ENCODE measurements around the gene SUGCT.
"Not testable (repeated sequence)": the region's sequence is repeated elsewhere in the genome, so short reads cannot be mapped to it uniquely, and the experiment has no call there.

The SUGCT gene

DNA sequence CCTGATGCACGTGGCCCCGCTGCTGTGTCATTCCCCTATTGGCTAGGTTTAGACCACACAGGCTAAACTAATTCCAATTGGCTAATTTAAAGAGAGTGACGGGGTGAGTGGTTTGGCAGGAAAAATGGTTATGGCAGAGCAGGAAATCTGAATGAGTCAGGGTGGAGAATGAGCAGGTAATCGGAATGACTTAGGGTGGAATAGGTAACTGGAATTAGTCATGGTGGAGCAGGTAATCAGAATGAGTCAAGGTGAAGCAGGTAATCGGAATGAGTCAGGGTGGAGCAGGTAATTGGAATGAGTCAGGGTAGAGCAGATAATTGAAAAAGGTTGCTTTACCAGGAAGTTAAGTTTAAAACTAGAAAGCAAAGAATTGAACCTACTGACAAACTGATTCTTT is 7.1 kb downstream of the SUGCT start:
- not testable (repeated sequence) for DNase-seq

DNA sequence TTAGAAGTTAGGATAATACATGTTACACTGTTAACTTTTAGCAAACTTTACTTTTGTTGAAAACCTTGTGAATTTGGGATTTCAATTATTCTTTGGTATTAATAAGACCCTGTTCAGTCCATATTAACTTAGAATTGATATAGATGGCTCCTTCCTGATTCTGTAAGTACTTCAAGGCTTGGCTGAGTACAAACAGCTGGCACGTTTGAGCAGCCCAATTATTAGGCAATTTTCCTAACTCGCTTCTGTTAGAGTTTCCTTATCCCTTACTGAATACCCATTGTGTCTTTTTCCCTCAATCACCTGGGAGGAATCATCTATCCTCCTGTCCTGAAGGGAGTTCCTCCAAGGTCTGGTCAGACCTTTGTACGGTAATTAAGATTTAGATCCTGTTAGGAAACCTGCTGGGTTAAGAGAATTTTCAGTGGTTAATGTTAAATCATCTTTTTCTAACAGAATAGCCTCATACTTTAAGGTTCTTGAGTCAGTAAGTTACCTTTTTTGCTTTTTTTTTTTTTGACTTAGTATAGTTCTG is 10.9 kb downstream of the SUGCT start:
- not testable (repeated sequence) for DNase-seq

DNA sequence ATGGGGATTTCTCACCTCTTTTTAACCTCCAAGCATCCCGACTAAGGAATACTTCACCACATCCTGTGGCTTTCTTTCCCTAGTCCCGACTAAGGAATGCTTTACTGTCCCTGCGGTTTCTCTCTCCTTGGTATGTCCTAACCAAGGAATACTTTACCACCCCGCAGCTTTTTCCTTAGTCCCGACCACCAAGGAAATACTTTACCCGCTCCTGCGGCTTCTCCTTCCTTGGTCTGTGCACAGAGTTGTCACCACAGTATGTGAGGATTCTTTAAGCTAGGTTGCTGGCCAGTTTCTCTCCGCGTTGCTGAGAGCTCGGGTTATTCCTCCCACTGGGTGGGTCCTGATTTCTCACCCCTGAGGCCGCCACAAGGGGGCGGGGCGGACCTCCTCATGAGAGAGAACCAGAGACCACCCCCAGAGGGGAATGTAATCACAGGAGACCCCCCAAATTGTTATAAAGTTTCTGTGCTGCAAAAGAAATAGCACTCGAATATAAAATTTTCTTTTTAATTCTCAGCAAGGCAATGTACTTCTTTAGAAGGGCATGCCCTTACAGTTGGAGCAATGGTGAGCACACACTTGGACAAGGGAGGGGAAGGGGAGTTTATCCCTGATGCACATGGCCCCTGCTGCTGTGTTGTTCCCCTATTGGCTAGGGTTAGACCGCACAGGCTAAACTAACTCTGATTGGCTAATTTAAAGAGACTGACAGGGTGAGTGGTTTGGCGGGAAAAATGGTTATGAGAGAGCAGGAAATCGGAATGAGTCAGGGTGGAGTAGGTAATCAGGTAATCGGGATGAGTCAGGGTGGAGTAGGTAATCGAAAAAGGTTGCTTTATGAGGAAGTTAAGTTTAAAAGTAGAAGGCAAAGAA is 12.8 kb downstream of the SUGCT start:
- DNase-seq: no peak

- DNase-seq: not testable (repeated sequence)
Observed at GRCh38 chr7:40148247-40148580, 13.4 kb downstream of the SUGCT start.

DNA sequence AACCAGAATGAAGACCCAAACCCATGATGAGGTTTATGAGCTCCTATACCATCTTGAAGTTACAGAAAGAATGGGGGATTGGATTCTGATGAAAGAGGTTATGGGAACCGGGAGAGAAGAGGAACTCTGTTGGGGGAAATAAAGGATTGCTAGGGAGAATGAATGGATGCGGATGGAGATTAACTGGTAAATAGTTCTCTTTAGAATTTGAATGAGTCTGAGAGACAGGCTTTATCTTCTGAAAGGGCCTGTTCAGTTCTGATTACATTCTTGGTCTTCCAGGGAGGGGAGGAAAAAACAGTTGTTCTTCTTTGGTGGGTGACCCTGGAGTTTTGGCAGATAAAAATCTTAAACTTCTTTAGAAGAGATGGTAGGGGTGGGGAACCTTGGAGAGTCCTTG is 13.9 kb downstream of the SUGCT start:
- no peak for DNase-seq

- no peak for DNase-seq
Observed at GRCh38 chr7:40151504-40151903, 16.7 kb downstream of the SUGCT start.

GRCh38 chr7:40156988-40157387 is 22.2 kb downstream of the SUGCT start:
- DNase-seq: no peak

DNA sequence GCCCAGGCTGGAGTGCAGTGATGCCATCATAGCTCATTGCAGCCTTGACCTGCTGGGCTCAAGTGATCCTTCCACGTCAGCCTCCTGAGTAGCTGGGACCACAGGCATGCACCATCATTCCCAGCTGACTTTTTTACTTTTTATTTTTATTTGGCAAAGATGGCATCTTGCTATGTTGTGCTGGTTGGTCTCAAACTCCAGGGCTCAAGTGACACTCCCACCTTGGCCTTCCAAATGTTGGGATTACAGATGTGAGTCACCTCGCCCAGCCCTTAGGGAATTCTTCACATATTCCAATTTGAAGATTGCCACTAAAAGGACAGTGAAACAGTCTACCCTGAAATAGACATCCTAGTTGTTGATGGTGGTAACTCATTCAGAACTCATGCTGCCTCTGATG is 27.7 kb downstream of the SUGCT start:
- DNase-seq: no peak

- DNase-seq: no peak
Observed at GRCh38 chr7:40165216-40165615, 30.4 kb downstream of the SUGCT start.

- DNase-seq: no peak
Observed at GRCh38 chr7:40167291-40167690, 32.5 kb downstream of the SUGCT start.

- not testable (repeated sequence) for DNase-seq
Observed at GRCh38 chr7:40168266-40168665, 33.5 kb downstream of the SUGCT start.

DNA sequence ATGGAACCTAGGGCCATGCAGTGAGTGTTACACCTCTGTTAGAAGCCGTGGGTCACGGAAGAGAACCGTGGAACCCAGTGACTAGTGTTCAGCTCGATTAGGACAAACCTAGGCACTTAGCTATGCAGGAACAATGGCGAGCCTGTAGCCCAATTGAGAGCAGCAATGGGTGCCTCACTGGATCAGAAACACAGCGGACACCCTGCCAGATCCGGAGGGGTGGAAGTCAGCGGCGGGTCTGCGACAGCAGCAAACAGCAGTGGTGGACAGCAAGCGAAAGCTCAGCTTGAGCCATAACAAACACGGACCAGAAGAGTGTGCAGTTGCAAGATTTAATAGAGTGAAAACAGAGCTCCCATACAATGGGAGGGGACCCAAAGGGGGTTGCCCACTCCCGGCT is 38.3 kb downstream of the SUGCT start:
- DNase-seq: not testable (repeated sequence)

GRCh38 chr7:40175256-40175655 is 40.5 kb downstream of the SUGCT start:
- DNase-seq: not testable (repeated sequence)

- DNase-seq: no peak
Observed at GRCh38 chr7:40175725-40176510, 41.1 kb downstream of the SUGCT start.

DNA sequence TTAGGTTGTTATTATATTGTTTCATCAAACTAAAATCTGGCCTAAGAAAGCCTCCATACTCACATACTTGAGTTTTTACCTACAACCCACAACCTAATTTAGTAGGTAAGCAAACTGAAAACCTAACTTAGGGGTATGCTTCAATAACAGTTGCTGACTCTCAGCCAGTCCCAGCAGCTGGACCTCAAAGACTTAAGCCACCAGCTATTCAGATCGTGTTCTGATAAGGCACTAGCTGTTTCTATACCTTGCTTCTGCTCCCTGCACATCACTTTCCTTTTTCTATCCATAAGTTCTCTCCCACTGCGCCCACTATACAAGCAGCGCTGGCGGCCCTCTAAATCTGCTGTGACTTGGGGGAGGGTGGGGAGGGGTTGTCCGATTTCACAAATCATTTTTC is 42.3 kb downstream of the SUGCT start:
- no peak for DNase-seq

DNA sequence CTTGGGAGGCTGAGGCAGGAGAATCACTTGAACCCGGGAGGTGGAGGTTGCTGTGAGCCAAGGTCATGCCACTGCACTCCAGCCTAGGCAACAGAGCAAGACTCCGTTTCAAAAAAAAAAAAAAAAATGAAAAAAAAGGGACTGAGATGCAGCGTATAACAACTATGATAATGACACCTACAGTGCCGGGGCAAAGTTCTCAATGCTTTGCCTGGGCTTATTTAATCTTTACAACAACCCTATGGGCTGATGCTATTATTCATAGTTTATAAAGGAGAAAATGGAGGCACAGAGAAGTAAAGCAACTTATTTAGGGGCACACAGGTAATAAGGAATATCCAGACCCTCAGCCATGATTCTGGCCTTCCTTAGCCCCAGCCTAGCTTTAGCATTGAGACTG is 47.6 kb downstream of the SUGCT start:
- no peak for DNase-seq

GRCh38 chr7:40186586-40186985 is 51.8 kb downstream of the SUGCT start:
- DNase-seq: no peak

- DNase-seq: no peak
Observed at GRCh38 chr7:40192036-40192435, 57.2 kb downstream of the SUGCT start.

- no peak for DNase-seq
Observed at GRCh38 chr7:40194745-40195144, 59.9 kb downstream of the SUGCT start.

GRCh38 chr7:40197527-40197926 is 62.7 kb downstream of the SUGCT start:
- no peak for DNase-seq

DNA sequence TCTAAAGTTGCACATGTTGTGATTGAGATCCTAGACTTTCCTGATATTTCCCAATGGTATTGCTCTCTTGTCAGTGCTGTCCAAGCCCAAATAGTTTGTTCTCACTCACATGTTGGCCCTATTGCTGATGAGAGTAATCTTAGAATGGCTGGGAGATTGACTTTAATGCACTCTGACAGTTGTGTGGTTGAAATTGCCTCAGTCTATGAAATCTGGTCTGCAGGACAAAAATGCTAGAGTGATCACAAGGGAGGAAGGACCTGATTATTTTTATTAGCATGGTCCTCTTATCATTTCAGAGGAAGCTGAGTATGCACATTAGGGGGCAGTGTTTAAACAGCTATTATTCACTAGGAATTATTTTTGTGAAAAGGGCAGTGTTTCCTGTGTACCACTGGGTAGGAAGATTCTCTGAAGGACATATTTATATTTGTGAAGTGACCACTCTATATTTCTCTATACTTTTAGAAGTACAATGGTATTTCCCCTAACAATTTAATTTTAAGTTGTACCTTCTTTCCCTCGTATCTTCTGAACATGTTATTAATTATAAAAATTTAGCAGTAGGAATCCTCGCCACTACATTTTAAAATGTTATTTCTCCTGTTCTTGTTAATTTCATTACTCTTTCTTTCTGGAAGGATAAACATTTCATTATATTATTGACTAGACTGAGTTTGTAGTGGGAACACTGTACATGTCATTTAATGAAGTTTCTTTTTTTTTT is 64.4 kb downstream of the SUGCT start:
- DNase-seq: no peak

DNA sequence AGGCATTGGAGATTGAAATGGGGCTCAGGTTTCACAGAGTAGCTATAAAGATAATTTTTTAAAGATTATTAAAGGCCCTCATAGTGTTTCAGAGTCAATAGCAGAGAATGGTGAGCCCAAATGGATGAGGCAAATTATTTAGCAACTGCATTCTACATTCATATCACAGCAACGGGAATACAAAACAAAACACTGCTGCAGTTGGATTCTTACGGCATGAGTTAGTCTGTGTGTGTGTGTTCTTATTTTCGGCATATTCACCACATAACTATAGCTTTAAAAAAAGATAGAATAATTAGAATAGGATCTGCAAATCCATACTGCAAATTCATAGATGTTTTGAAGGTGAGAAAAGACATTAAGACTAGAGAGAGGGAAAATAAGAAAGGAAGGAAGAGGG is 66.0 kb downstream of the SUGCT start:
- DNase-seq: no peak

DNA sequence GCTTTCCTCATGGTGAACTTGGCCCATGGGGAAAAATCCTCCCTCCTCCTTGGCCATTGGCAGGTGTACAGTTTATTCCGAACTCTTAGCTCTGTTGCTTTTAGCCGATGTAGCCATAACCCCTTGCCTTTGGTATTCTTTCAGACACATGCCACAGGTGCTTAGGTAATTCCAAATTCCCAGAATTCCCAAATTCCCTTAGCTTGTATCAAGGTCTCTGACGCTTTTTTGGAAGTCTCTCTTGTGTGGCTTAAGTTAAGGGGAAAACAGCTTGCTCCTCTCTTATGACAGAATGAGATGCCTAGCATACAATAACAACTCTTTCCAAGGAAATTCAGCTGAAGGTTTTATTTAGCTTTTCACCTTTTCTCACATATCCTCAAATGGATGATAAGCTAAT is 68.0 kb downstream of the SUGCT start:
- DNase-seq: no peak

Data from activated CD4-positive, alpha-beta T cell treated with anti-CD3 and anti-CD28 coated beads for 1 hour (primary cell).